HepG2 (cell line): Measurements from ENCODE around the gene SALL2. TPM values are rescaled to one million over a fixed set of nuclear protein-coding genes. Genes with fewer than 3 reads are reported as not detected.

Source experiments
- CBX2 ChIP-seq, 2 experiments: fragments of 200-600 bp in 1 of 2; sonication (generic); formaldehyde crosslinking in 1 of 2; IDR thresholded peaks; 2 replicates each; pipeline versions ENCODE4 v1.7.0 to v1.8.1; 2018 to 2022; ENCODE audit warnings: low read depth in 2 of 2, low read length in 1 of 2, mild to moderate bottlenecking in 1 of 2, missing genetic modification reagents in 1 of 2
- MAF1 ChIP-seq: sonication (generic); formaldehyde crosslinking; IDR thresholded peaks from 2 replicates; pipeline ENCODE4 v1.5.0; 2020; ENCODE audit warnings: missing genetic modification reagents, borderline replicate concordance
- MEF2D ChIP-seq: sonication (generic); formaldehyde crosslinking; IDR thresholded peaks from 2 replicates; pipeline ENCODE4 v1.5.1; 2020; ENCODE audit warnings: mild to moderate bottlenecking, missing genetic modification reagents
- ZBTB10 ChIP-seq: sonication (generic); formaldehyde crosslinking; IDR thresholded peaks from 2 replicates; pipeline ENCODE4 v1.4.0; 2020; ENCODE audit warnings: missing genetic modification reagents, borderline replicate concordance
- ZFP91 ChIP-seq: sonication (generic); formaldehyde crosslinking; IDR thresholded peaks from 2 replicates; pipeline ENCODE4 v1.9.0; 2022; ENCODE audit warnings: missing genetic modification reagents, mild to moderate bottlenecking, borderline replicate concordance
- ZNF280D ChIP-seq: sonication (generic); formaldehyde crosslinking; IDR thresholded peaks from 2 replicates; pipeline ENCODE4 v1.5.1; 2020; ENCODE audit warnings: mild to moderate bottlenecking, missing genetic modification reagents
- ZNF350 ChIP-seq: sonication (generic); formaldehyde crosslinking; IDR thresholded peaks from 2 replicates; pipeline ENCODE4 v1.4.0; 2020; ENCODE audit warnings: mild to moderate bottlenecking, low read depth, missing genetic modification reagents, borderline replicate concordance
- ZNF687 ChIP-seq: sonication (generic); formaldehyde crosslinking; IDR thresholded peaks from 2 replicates; pipeline ENCODE4 v1.5.1; 2020; ENCODE audit warnings: mild to moderate bottlenecking, missing genetic modification reagents, moderate library complexity
- ZNF709 ChIP-seq: sonication (generic); formaldehyde crosslinking; IDR thresholded peaks from 2 replicates; pipeline ENCODE4 v1.5.0; 2020; ENCODE audit warnings: mild to moderate bottlenecking, missing genetic modification reagents
- polyA plus RNA-seq, 8 experiments: library from polyadenylated mRNA; depleted of rRNA in 3 of 8; stranded (reverse) in 7 of 8; unstranded in 1 of 8; fragments of >200 nt; fragmentation: Illumina TruSeq in 4 of 8; extraction: Trizol in 4 of 8; gene quantifications; 2 replicates each; pipeline versions ENCODE4 v1.2.1 to v1.2.3, GENCODE V29; 2011 to 2016; ENCODE audit warnings: low read depth in 4 of 8, missing spikeins in 1 of 8, mixed read lengths in 1 of 8; ENCODE audit not compliant: insufficient read depth in 1 of 8
- total RNA-seq, 5 experiments: library from RNA; depleted of rRNA; stranded (reverse); fragments of >200 nt; fragmentation: Illumina TruSeq; extraction: Trizol; gene quantifications; 2 replicates each; pipeline ENCODE4 v1.2.3, GENCODE V29; 2016; ENCODE audit warnings: low read depth in 1 of 5

The SALL2 gene
- total and polyA plus RNA-seq, 2 of the 13 experiments (the other 11 are each of a cell fraction or from before 2014, with no cell fraction given): 4.9 to 5.8 TPM

GRCh38 chr14:21536418-21537089 is 10.4 kb upstream of the SALL2 start (continued):
- TF ChIP-seq ZFP91 (CRISPR knock-in tag) (peak; percentile 20; the same call in 1 of the 2 replicates), MEF2D (peak; percentile 14; the same call in 1 of the 2 replicates), ZNF709 (CRISPR knock-in tag) (0 out of 2 replicates have a peak, but pooled peaks have one; percentile 17), CBX2 (IDR thresholded peaks at IDR 0.05; ENCODE audit: low read depth, low read length) (0 out of 2 replicates have a peak, but pooled peaks have one; percentile 36), CBX2 (CRISPR knock-in tag; IDR thresholded peaks at IDR 0.05; ENCODE audit: low read depth) (no peak), ZNF687 (CRISPR knock-in tag) (peak; percentile 58), ZNF350 (CRISPR knock-in tag) (peak; percentile 49; the same call in 1 of the 2 replicates), ZBTB10 (CRISPR knock-in tag) (0 out of 2 replicates have a peak, but pooled peaks have one; percentile 25), ZNF280D (CRISPR knock-in tag) (0 out of 2 replicates have a peak, but pooled peaks have one; percentile 11), MAF1 (CRISPR knock-in tag) (peak; percentile 46; the same call in 1 of the 2 replicates)
